HT-29 (cell line): ENCODE data around the gene CIDEB. TPM values are rescaled to one million over a fixed set of nuclear protein-coding genes. Genes with fewer than 3 reads are reported as not detected.

Source experiments
- DNase-seq: peaks from one replicate; pipeline ENCODE4 v3.0.0-alpha.2; 2015; ENCODE audit warnings: low spot score
- total RNA-seq: library from RNA; depleted of rRNA; stranded (reverse); fragments of >200 nt; shearing (Covaris generic); gene quantifications from 2 replicates; pipeline ENCODE4 v1.2.3, GENCODE V29; 2014

The CIDEB gene
- total RNA-seq, 1 experiment from 2014 or later = 2.3 TPM

DNA sequence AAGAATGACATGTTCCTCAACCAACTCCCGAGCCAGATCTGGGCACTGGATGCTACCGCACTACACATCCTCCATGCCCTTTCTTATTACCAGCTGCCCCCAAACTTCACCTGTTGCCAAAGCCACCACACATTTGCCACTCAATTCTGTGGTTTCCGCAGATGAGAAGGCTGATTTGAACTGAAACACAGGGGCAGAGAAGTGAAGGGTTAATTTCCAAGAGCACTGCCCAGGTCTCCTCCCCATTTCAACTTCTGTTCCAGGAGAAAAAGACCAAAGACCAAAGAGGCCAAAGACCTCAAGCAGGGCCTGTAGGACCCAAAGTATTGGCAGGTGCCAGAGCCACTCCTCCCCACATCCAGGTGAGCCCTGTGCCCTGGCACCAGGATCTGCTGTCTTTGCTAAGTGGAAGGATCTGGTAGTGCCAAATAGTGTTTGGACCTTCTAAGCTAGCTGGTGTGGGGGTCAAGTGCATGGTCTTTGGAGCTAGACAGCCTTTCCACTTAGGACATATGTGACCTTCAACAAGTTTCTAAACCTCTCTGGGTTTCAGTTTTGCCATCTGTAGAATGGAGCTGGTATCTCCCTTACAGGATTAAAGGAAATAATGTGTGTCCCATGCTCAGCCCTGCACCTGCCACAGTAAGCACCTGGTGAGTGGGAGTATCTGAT lies 16.2 kb downstream of the CIDEB start:
- no peak for DNase-seq

DNA sequence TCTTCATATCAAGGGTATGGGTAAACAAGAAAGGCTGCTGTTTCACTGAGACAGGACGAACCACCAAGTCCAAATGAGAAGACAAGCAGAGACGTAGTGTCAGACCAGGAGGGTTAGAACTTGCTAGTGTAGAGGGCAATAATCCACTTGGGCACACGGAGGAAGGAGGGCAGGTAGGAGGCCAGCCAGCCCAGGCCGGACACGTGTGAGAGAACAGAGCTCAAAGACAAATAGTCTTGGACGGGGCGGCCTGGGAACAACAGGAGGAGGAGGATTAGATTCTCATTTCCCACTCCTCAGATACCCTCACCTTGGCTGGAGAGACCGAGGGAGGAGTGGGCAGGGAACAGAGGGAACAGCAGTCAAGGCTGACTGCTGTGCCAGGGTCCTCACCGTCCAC lies 17.0 kb downstream of the CIDEB start:
- no peak for DNase-seq

GRCh38 chr14:24289649-24290280 lies 18.0 kb downstream of the CIDEB start:
- DNase-seq = no peak

- DNase-seq = no peak
These were observed 20.8 kb downstream of the CIDEB start for GRCh38 chr14:24286996-24287395.

GRCh38 chr14:24285351-24285750 lies 22.4 kb downstream of the CIDEB start:
- DNase-seq = no peak

GRCh38 chr14:24284501-24285035 lies 23.2 kb downstream of the CIDEB start:
- no peak for DNase-seq

DNA sequence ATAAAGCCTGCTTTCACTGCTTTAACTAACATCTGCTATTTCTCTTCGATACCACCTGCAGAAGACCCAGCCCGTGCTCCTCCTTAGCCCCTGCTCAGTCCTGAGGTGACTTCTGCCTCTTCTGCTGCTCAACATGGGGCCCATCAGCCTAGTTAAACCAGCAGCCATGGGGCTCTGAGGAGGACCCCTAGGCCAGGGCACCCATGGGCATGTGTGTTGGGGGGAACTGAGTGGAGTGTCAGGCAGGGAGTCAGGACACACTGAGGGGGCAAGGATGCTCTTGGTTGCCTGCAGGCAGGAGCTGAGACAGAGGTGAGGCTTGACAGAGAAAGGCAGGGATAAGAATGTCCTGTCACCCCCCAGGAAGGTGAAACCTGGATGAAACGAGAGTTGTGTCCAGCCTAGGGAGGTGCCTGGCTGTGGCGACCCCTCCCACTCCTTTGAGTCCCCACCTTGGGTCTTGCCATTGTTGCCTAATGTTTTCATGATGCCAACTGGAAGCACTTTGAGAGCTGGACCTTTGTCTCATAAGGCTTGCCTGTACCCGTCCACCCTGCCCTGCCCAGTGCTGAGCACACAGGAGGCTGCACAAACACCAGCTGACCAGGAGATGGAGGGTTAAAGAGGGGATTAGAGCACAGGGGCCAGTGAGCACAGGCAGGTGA lies 23.8 kb downstream of the CIDEB start:
- DNase-seq = no peak

DNA sequence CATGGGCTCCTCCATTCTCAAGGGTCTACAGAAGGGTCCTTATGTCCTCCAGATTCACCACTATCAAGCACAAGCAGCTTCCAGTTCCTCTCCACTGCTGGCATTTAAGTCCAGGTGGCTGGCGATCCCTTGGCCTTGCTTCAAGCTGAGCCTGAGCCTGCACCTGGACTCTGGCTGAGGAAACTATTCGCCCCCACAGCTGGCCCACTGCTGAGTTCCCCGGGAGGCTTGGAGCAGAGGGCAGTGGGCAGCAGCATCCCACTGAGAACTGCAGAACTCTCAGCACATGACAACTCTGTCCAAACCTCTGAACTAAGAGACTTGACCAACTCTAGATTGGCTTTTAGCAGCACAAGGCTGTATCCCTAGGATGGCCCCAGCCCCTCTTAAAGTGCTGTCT lies 25.0 kb downstream of the CIDEB start:
- DNase-seq = no peak

GRCh38 chr14:24281636-24282035 lies 26.1 kb downstream of the CIDEB start:
- DNase-seq = no peak

DNA sequence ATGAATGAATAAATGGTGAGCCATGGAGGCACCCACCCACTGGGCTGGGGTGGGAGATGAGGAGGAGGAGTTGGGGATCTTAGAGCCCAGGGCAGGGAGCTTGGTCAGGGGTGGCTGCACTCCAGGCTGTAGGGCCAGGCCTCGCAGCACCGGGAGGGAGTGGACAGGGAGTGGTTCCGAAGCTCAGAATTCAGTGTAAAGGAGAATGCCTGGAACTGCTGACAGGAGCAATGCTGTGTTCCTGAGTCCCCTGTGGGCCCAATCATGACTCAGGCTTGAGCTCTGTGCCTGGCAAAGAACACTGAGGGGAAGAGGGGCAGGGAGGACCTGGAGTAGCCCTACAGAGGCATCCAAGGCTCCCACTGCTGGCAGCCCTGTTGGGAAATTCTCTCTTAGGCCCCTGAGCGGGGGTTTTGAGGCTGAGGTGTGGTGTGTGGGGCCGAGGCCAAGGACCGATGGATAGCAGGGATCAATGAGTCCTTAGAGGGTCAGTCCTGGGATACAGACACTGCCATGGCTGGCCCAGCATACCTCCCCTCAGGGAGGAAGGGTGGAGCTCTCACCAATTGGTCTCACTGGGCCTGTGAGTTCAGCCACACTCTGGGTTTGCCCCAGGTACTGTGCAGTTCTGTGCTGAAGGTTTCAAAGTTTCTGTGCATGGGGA lies 26.8 kb downstream of the CIDEB start:
- no peak for DNase-seq

DNA sequence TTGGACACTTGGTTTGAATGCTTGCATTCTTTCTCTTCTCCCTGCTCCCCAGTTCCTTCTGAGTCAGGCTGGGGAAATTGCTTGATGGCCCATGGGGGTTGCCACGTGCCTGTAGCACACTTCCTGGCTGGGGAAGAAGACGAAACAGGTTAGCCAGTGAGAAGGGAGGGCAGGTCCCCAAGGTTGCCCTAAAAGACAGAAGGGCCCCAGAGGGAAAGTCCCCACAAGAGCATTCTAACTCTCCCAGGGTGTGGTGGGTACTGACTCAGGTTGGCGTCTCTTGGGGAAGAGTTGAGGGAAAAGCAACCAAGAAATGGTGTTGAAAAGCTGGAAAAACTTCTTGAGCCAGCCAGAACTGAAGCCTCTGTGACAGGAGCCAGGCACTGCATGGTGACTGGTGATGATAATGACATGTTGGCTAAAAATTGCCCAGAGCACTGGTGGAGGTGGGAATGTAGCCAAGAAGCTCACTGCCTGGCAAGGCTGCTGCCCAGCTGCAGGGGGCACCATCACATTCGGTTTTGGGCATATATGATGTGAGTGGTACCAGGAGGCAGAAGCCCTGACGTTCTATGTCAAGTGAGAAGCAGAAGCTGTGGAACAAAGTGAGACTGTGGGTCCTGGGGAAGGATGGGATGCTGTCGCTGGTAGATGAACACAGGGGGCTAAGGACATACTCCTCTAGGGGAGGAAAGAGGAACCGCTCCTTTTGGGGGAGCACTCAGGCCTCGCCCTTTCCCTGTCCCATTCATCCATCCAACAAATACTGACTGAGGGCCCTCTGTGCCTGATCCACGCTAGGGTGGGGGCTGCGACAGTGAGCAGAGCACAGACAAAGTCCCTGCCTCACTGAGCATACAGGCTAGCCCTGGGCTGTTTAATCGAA lies 28.2 kb downstream of the CIDEB start:
- no peak for DNase-seq

GRCh38 chr14:24278424-24278823 lies 29.4 kb downstream of the CIDEB start:
- no peak for DNase-seq

GRCh38 chr14:24277606-24278321 lies 30.0 kb downstream of the CIDEB start:
- no peak for DNase-seq

- no peak for DNase-seq
These were observed 30.7 kb downstream of the CIDEB start for GRCh38 chr14:24277071-24277470.

GRCh38 chr14:24274101-24274543 lies 33.7 kb downstream of the CIDEB start:
- DNase-seq = no peak

DNA sequence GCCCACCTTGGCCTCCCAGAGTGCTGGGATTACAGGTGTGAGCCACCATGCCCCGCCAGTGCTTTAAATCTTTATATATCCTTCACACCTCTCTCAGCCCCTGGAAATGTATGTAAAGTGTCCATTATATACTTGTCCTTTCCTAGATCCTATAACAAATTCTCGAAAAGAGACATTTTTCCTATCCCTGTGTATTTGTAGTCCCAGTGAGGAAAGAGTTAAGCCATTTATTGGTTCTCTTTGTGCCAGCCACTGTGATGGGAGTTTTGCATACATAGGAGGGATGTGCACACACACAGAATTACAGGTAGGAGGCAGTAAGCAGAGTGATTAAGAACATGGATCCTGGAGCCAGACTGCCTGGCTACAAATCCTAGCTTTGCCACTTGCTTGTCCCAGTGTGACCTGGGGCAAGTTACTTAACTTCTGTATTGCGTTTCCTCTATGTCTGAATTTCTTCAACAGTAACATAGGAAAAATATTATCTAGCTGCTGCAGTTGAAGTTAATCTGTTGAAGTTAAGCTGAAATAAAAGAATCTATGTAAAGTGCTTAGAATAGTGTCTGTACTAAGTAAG lies 34.3 kb downstream of the CIDEB start:
- no peak for DNase-seq

GRCh38 chr14:24272467-24272866 lies 35.3 kb downstream of the CIDEB start:
- no peak for DNase-seq

DNA sequence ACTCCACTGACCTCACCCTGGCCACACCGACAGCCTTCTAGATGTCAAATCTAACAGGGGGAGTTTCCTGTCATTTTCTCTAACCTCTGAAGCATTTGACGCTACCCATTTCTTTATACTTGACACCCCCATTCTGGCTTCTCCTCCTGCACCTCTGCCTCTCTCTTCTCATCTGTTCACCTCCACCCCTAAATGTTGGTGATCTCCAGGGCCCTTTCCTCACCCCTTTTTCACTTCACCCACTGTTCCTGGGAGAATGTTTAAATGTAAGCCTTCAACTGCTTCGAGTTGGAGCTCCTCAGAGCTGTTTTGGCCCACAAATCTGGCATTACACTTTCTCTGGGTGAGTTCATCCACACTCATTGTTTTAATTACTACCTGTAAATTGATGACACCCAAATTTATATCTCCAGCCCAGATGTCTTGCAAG lies 35.9 kb downstream of the CIDEB start:
- DNase-seq = no peak

GRCh38 chr14:24271134-24271833 lies 36.5 kb downstream of the CIDEB start, which contains the start of gene RABGGTA:
Gene RABGGTA (minus strand): TSS chr14:24271597. CDS start chr14:24271115, 482 bp downstream.
- DNase-seq = peak; percentile 82
